GM21529 (cell line): Measurements from ENCODE around the gene C6orf52.
"Not testable (repeated sequence)": the region's sequence is repeated elsewhere in the genome, so short reads cannot be mapped to it uniquely, and the experiment has no call there.

Source experiments
- ATAC-seq: cut with Tn5 transposase; IDR thresholded peaks from one replicate; pipeline ENCODE4 v1.9.1; 2021; ENCODE audit not compliant: unreplicated experiment

Gene C6orf52

GRCh38 chr6:10696655-10697054 lies 2.2 kb upstream of the C6orf52 start:
- no peak for ATAC-seq

DNA sequence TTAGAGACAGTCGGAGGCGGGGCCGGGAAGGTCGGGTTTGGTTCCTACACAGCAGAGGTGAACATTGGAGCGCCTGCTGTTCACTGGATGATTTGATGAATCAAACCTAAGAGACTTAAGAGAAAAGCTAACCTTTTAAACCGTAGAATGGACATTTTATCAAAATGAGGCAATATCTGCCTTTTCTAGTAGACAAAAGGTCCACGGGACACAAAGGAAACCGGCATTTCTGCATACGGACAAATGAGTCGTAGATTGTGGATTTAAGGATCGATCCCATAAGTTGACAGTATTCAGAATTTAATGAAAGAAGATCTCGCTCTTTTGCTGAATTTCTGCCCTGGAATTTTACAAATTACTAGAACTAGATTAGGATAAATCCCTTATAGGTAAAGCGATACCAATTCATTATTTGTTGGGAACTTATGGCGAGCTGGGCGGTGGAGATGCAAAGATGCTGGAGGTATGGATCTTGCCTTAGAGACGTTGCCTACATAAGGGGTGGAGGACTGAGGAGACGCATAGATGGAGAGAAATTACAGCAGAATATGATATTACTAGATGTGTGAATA lies 756 bp upstream of the C6orf52 start:
- ATAC-seq = no peak

- ATAC-seq = no peak
Measured at GRCh38 chr6:10692965-10693538, 1.4 kb downstream of the C6orf52 start.

GRCh38 chr6:10690651-10691445 lies 3.6 kb downstream of the C6orf52 start:
- ATAC-seq = no peak

DNA sequence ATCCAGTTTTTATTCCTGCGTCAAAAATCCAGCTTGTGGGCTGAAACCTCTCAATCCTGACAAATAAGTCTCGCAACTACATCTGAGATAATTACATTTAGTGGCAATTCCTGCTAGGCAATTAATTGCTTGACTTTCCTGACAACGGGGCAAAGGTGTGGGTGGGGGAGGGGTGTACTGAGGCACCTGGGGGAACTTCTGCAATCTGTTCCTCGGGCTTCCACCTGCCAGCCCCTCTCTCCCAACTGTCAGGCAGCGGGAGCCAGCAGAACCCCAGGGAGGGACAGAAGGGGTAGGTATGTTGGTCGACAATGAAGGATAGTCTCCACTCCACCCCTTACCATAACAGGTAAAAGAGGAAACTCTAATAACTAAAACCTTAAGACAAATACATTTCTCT lies 6.8 kb downstream of the C6orf52 start:
- no peak for ATAC-seq

DNA sequence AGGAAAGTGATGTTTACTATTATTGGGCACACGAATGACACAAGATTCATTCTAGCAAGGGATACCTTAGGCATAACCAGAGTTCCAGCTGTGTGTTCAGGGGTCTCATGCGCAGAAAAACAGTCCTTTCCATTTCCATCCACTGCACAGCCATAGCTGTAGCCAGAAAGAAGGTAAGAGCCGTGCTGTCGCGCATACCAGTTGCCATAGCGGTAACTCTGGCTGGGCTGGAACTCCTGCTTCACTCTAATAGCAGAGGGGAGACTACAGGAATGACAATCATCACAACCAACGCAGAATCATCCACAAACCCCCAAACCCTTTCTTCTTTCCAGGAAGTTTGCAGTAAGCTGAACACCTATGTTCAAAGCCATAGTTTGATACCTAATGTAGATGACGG lies 7.5 kb downstream of the C6orf52 start:
- no peak for ATAC-seq

DNA sequence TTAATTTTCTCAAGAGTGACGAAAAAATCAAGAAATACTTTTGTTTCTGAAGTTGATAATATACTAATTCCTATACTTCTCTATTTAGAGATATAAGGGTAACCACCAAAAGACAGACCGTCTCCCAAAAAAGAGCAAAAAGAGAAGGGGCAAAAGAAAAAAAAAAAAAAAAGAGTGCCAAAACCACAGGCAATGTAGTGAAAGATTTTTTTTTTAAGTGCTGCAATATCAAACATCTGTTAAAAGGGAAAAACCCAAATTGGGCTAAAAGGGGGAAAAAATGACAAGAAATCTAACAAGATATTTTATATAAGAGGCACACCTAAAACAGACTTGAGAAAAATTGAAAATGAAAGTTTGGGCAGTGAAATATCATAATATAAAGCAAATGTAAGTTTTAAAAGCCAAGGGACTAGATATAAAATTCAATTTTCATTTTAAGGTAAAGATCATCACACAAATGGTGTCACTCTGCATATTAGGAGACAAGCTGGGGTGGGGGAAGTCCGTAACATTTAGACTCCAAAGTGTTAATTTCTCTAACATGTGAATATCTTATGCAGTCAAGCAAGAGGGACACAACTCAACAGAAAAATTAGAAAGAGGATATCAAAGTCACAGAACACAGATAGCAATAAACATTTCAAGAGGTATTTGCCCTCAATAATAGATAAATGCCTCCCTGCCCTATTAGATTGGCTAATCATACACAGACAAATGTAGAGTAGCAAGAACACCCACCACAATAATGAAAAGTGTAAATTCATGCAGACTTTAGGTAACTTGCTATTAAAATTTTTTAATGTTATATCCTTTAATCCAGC lies 9.1 kb downstream of the C6orf52 start:
- ATAC-seq = no peak

DNA sequence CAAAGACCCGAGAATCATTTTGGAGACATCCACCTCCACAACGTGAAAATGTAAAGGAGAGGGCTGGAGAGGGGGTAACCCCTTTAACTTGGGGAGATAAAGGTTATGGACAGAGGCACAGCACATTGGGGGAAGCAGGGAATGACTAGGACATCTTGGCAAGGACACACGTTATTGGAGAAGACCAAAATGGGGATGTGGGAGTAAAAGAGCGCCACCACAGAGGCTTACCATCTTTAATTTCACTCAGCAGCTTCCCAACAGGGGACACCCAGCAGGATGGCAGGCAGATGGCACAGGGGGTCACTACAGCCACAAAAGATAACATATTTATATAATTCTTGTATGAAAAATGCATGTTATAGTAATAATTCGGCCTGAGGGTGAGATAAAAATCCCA lies 9.8 kb downstream of the C6orf52 start:
- no peak for ATAC-seq

DNA sequence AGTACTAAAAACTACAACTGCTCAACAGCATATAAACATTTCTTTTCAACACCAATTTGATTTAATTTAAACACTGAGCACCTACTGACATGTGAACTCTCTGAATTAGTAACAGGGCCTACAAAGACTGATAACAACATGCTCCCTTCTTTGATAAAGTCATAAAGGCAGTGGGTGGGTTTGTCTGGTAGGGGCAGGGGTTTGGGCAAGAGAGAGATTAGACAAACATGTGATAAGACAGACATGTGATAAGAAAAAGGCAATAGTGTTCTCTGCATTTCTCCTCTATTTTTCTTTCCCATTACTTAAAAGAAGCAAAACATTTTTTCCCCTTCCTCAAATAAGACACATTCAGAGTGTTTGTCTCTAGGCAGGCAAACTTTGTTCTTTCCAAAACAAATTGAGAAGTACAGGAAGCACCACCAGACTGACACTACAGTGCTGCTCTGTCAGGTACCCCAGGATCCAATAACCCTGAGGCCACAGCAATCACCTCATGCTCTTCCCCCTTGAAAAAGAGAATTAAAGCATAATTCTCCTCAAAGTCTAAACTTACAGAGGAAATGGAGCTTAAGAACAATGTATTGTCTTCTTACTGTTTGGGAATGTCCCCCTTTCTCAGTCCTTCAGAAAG lies 11.9 kb downstream of the C6orf52 start:
- no peak for ATAC-seq

DNA sequence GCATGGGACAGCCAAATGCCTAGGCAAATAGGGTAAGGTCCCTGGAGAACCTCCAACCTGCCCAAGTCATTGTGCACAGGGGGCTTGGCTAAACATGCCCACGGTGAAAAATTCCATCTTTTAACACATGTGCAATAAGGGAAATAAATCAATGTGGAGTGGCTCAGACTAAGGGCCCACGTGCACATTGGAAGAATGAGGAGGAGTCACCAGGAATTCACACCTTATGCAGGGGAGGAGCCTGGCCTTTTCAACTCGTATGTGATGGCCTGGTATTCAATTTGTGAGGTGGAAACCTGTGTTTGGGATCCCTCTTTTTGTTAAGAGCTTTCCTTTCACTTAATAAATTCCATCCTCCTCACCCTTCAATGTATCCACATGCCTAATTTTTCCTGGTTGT lies 12.6 kb downstream of the C6orf52 start:
- no peak for ATAC-seq

DNA sequence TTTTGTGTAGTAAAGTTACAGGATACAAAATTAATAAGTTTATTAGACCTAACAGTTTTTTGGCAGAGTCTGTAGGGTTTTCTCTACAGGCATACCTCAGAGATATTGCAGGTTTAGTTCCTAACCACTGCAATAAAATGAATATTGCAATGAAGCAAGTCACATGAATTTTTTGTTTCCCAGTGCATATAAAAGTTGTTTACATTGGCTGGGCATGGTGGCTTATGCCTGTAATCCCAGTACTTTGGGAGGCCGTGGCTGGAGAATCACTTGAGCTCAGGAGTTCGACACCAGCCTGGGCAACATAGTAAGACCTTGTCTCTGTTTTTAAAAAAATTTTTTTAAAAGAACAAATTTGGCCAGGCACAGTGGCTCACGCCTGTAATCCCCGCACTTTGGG lies 16.0 kb downstream of the C6orf52 start:
- no peak for ATAC-seq

DNA sequence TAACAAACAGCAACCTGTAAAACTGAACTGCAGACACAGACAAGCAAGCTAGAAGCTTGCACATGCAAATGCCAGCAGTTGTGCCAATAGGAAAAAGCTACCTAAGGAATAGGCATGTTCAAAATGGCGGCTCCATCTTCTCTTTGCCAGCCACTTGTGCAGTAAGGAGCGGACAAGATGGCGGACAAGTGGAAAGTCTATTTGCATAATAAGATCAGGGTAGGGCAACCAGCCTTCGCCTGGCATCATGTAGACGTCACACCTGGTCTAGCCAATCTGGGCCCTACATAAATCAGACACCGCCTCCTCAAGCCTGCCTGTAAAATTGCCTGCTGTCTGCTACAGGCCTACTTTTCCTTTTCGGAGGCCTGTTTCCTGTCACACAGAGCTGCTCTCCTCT lies 18.0 kb downstream of the C6orf52 start:
- ATAC-seq = no peak

GRCh38 chr6:10668126-10668917 lies 26.1 kb downstream of the C6orf52 start:
- ATAC-seq = no peak

DNA sequence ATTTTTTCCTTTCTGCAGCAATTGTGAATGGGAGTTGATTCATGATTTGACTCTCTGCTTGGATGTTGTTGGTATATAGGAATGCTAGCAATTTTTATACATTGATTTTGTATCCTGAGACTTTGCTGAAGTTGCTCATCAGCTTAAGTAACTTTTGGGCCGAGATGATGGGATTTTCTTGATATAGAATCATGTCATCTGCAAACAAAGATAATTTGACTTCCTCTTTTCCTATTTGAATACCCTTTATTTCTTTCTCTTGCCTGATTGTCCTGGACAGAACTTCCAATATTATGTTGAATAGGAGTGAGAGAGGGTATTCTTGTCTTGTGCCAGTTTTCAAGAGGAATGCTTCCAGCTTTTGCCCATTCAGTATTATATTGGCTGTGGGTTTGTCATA lies 28.8 kb downstream of the C6orf52 start:
- ATAC-seq = not testable (repeated sequence)

DNA sequence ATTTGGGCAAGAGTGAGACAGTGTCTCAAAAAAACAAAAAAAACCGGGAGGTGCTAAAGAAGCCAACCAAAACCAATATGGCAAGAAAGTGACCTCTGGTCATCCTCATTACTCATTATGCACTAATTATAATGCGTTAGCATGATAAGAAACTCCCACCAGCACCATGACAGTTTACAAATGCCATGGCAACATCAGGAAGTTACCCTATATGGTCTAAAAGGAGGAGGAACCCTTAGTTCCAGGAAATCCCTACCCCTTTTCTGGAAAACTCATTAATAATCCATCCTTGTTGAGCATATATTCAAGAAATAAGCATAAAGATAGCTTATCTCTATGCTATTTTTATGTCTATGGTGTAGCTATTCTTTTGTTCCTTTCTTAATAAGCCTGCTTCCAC lies 31.7 kb downstream of the C6orf52 start:
- ATAC-seq = no peak

DNA sequence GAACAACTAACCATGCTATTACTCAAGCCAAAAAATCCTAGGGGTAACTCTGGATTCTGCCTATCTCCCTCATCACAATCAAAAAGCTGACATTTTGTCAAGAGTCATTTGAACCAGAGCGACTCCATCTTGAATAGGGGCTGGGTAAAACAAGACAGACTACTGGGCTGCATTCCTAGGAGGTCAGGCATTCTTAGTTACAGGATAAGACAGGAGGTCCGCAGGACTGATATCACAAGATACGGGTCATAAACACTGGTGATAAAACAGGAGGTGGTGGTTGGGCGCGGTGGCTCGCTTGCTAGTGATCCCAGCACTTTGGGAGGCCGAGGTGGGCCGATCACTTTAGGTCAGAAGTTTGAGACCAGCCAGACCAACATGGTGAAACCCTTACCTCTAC lies 32.2 kb downstream of the C6orf52 start:
- no peak for ATAC-seq

GRCh38 chr6:10660431-10661191 lies 33.8 kb downstream of the C6orf52 start:
- ATAC-seq = not testable (repeated sequence)

- ATAC-seq = no peak
Measured at GRCh38 chr6:10659699-10660348, 34.6 kb downstream of the C6orf52 start.
